Stimulated activated effector memory CD8-positive, alpha-beta T cell treated with anti-CD3 and anti-CD28 coated beads, Interleukin-12 subunit alpha, Interleukin-12 subunit beta, amount 100 ng/mL, for 72 hours (primary cell): ENCODE measurements around the gene WFDC13.

Experiments
- ATAC-seq: fragments of 150-1000 bp; cut with Tn5 transposase; 2 replicates; pipeline ENCODE4 v1.10.0; 2021
- DNase-seq, 2 donors: peaks; one replicate each; pipeline ENCODE4 v3.0.0; 2021 to 2022; ENCODE audit warnings: low spot score in 2 of 2
- H3K27ac Mint-ChIP-seq: one replicate; pipeline ENCODE4 v1.8.0; 2022; ENCODE audit warnings: mild to moderate bottlenecking, mixed read lengths
- H3K36me3 Mint-ChIP-seq: one replicate; pipeline ENCODE4 v1.8.0; 2022; ENCODE audit warnings: mild to moderate bottlenecking, mixed read lengths
- H3K4me1 Mint-ChIP-seq: one replicate; pipeline ENCODE4 v1.8.0; 2022; ENCODE audit warnings: mixed read lengths
- H3K4me3 Mint-ChIP-seq: one replicate; pipeline ENCODE4 v1.8.0; 2022; ENCODE audit warnings: mild to moderate bottlenecking, mixed read lengths
- H3K9me3 Mint-ChIP-seq: one replicate; pipeline ENCODE4 v1.8.0; 2022; ENCODE audit warnings: mixed read lengths

WFDC13 gene

GRCh38 chr20:45735988-45736387 is 34.1 kb downstream of the WFDC13 start:
- DNase-seq, result no peak
- Mint-ChIP-seq H3K27ac (no peak overlapping the region), H3K4me3 (no peak overlapping the region), H3K4me1 (no peaks in the 10 kb centered on the region), H3K9me3 (peaks cover 10% of the 10 kb centered on the region), H3K36me3 (no peaks in the 10 kb centered on the region)
- ATAC-seq, result no peak

DNA sequence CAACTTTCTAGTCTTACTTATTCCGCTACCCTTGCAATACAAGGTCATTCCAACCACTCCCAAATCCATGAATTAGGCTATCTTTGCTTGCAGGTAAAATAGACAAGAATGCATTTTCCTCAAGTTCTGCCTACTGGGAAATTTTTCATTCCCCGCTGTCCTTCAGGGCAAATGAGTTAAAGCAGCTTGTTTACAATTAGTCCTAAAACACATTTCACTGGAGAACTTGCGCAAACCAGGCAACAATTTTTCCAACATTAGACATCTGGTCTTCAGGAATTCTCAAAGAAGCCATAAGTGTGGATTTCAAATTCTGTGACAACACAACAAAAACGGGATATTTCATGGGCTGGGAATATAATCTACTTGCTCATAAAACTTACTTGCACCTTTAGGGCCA is 40.8 kb downstream of the WFDC13 start:
- ATAC-seq (no peak), DNase-seq (no peak)
- H3K36me3 Mint-ChIP-seq, result no peaks in the 10 kb centered on the region
- no peak overlapping the region for H3K4me3 Mint-ChIP-seq
- H3K4me1 Mint-ChIP-seq, result no peaks in the 10 kb centered on the region
- H3K9me3 Mint-ChIP-seq, result no peaks in the 10 kb centered on the region
- no peak overlapping the region for H3K27ac Mint-ChIP-seq

- Mint-ChIP-seq H3K4me1 (no peaks in the 10 kb centered on the region), H3K9me3 (no peaks in the 10 kb centered on the region), H3K4me3 (no peak overlapping the region), H3K36me3 (no peaks in the 10 kb centered on the region), H3K27ac (no peak overlapping the region)
- DNase-seq (no peak), ATAC-seq (no peak)
Measured at GRCh38 chr20:45745015-45745414, 43.2 kb downstream of the WFDC13 start.

DNA sequence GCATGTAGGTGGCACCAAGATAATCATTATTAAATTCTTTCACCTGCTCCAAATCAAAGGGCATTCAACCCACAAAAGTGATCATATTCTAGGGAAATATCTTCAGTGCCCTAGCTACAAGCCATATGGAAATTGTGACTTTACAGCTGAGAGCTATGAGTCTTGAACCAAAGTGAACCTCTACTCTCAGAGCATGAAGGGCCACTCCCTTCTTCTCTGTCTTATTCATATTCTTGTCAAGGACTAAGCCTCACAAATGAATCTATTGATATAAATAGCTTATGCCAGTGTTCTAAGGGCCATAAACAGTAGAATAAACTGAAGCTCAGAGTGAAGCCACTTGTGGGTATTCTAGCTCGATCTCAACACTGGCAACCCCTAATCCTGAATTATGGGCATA is 49.9 kb downstream of the WFDC13 start:
- Mint-ChIP-seq H3K27ac (no peak overlapping the region), H3K4me3 (no peak overlapping the region), H3K9me3 (no peaks in the 10 kb centered on the region), H3K4me1 (peaks cover 7% of the 10 kb centered on the region), H3K36me3 (no peaks in the 10 kb centered on the region)
- no peak for DNase-seq
- peak; percentile 67 for ATAC-seq

DNA sequence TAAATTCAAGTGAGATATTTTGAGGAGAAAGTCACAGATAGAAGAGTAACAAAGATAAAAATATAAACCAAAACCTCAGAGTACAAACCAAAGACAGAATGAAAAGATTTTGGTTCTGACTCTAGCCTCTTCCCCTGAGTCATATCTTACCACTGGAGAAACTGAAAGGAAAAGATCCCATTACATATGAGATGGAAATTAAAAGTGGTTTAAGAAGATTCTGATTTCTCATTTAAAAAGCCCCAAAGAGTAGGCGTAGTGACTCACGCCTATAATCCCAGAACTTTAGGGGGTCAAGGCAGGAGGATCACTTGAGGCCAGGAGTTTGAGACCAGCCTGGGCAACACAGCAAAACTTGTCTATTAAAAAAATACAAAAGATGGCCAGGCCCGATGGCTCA is 50.9 kb downstream of the WFDC13 start:
- Mint-ChIP-seq H3K4me3 (no peak overlapping the region), H3K4me1 (peaks cover 7% of the 10 kb centered on the region), H3K36me3 (no peaks in the 10 kb centered on the region), H3K9me3 (no peaks in the 10 kb centered on the region), H3K27ac (no peak overlapping the region)
- ATAC-seq, result peak; percentile 89
- DNase-seq, result no peak

DNA sequence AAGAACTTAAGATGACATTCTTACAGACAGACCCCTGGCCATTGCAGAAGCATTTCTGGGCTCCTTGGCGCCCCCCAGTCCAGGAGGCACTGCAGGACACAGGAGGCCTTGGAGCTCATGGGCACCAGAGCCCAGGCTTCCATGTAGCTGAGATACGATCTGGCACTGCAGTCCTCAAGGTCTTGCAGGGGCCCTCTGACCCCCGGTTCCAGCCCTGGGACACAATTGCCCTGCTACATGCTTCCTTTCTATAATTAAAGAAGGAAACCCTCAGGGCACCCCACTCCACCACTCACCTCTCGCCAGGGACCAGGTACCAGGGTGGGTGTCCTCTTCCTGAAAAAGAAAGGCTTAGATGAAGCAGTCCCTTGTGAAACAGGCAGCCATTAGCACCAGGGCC is 56.3 kb downstream of the WFDC13 start:
- no peaks in the 10 kb centered on the region for H3K4me1 Mint-ChIP-seq
- ATAC-seq, result no peak
- no peaks in the 10 kb centered on the region for H3K9me3 Mint-ChIP-seq
- no peak overlapping the region for H3K4me3 Mint-ChIP-seq
- no peaks in the 10 kb centered on the region for H3K36me3 Mint-ChIP-seq
- DNase-seq, result no peak
- H3K27ac Mint-ChIP-seq, result no peak overlapping the region
